ENCODE results near the gene TXNDC17. TPM values are rescaled to one million over a fixed set of nuclear protein-coding genes. Genes with fewer than 3 reads are reported as not detected.

Gene TXNDC17
- total and polyA plus RNA-seq, 2 of the 4 experiments (the other 2 are of a cell fraction), result 45.0 to 494 TPM

- Histone ChIP-seq H4K20me1 (ENCODE audit: insufficient read depth, low read length) (no peaks in the 10 kb centered on the region), H3K79me1 (ENCODE audit: low read depth in 1 of 2, low read length in 2 of 2) (peaks cover 12 to 54% of the 10 kb centered on the region in 2 experiments), H3K27ac (ENCODE audit: insufficient read depth, low read length) (no peak overlapping the region), H3K56ac (ENCODE audit: extremely low read depth, insufficient read depth, low read length) (no peak overlapping the region), H4K91ac (ENCODE audit: insufficient read depth, low read depth, low read length) (no peak overlapping the region), H3K4me2 (ENCODE audit: low read depth, low read length) (no peak overlapping the region), H2BK120ac (ENCODE audit: low read depth, low read length) (no peak overlapping the region), H2BK5ac (ENCODE audit: low read depth, low read length, poor library complexity, severe bottlenecking) (no peak overlapping the region), H2BK20ac (ENCODE audit: low read depth, low read length) (no peak overlapping the region), H3K23ac (ENCODE audit: low read depth, low read length) (no peak overlapping the region), H2AK9ac (replicated peaks; ENCODE audit: low read depth, low read length, poor library complexity) (no peak overlapping the region), H3K9me3 (ENCODE audit: control insufficient read depth, insufficient read depth, low read length) (no peaks in the 10 kb centered on the region), H3K4me1 (ENCODE audit: control insufficient read depth, insufficient read depth, low read length) (no peaks in the 10 kb centered on the region), H3K9ac (ENCODE audit: low read depth, low read length) (no peak overlapping the region), H3K4me3 (ENCODE audit: insufficient read depth, low read depth, low read length) (no peak overlapping the region), H4K5ac (ENCODE audit: low read depth, low read length) (no peak overlapping the region), H2AFZ (replicated peaks; ENCODE audit: low read length, poor library complexity) (no peak overlapping the region), H2AK5ac (ENCODE audit: low read depth, low read length) (no peak overlapping the region), H2BK15ac (ENCODE audit: low read depth, low read length) (no peak overlapping the region), H3K27me3 (ENCODE audit: control insufficient read depth, insufficient read depth, low read length) (no peaks in the 10 kb centered on the region), H3K14ac (replicated peaks; ENCODE audit: low read depth, low read length) (no peak overlapping the region), H4K8ac (ENCODE audit: low read depth in 2 of 2, low read length in 2 of 2) (no peak overlapping the region), H3K9me1 (ENCODE audit: insufficient read depth, low read length) (0 out of 2 replicates have a peak, but pooled peaks cover 5% of the 10 kb centered on the region), H3K4ac (ENCODE audit: low read depth, low read length) (no peak overlapping the region), H3K36me3 (ENCODE audit: control insufficient read depth, insufficient read depth, low read length) (peaks cover 16% of the 10 kb centered on the region), H3K18ac (ENCODE audit: low read depth, low read length) (no peak overlapping the region)
- BruUV-seq (replicated peaks), result no TSS peak
- CTCF ChIA-PET, result no interaction called here
- no CpG with 5 or more reads among the region's 3 CpGs for WGBS, 2 experiments (ENCODE audit: extremely low coverage in 2 of 2, insufficient read length in 1 of 2)
- ATAC-seq (ENCODE audit: low read depth), result no peak
- dilution Hi-C loops (cut with HindIII; ENCODE audit: low sequenced_read_pairs, unreplicated experiment), result no loop called here
- TF ChIP-seq CEBPB (IDR thresholded peaks at IDR 0.05; ENCODE audit: low read depth, low read length) (no peak), FOS (IDR thresholded peaks at IDR 0.05; ENCODE audit: low read depth, low read length) (no peak), CTCF (conservative IDR thresholded peaks at IDR 0.05; ENCODE audit: low read depth, low read length) (no peak), RFX5 (IDR thresholded peaks at IDR 0.05; ENCODE audit: low read depth, low read length) (no peak), NFE2L2 (IDR thresholded peaks at IDR 0.05; ENCODE audit: low read depth, low read length) (peak; percentile 95), MXI1 (IDR thresholded peaks at IDR 0.05; ENCODE audit: borderline replicate concordance, low read depth, low read length) (no peak), POLR2A (IDR thresholded peaks at IDR 0.05; ENCODE audit: low read depth, low read length) (no peak), BHLHE40 (IDR thresholded peaks at IDR 0.05; ENCODE audit: low read depth, low read length) (no peak), RCOR1 (IDR thresholded peaks at IDR 0.05; ENCODE audit: insufficient replicate concordance, low read length) (no peak), MAZ (IDR thresholded peaks at IDR 0.05; ENCODE audit: borderline replicate concordance, low read depth, low read length) (no peak), RAD21 (IDR thresholded peaks at IDR 0.05; ENCODE audit: low read length) (no peak), CHD1 (IDR thresholded peaks at IDR 0.05; ENCODE audit: low read depth, low read length) (no peak), MAFK (IDR thresholded peaks at IDR 0.05; ENCODE audit: low read depth, low read length) (peak; percentile 78)
- intact Hi-C loops (cut with micrococcal nuclease), result no loop called here
- POLR2A ChIA-PET (ENCODE audit: unreplicated experiment), result no interaction called here
- DNase-seq, result no peak
- in situ Hi-C loops (cut with MboI; ENCODE audit: low sequenced_read_pairs), result no loop called here
These were observed 7.6 kb upstream of the TXNDC17 start for GRCh38 chr17:6633263-6633662.

All from IMR-90 (cell line).